ENCODE data around the gene NR5A2. TPM values are rescaled to one million over a fixed set of nuclear protein-coding genes. Genes with fewer than 3 reads are reported as not detected.
A peak's percentile ranks its signal among the peaks of the same experiment; 100 is the strongest.

NR5A2 gene
- polyA plus RNA-seq, 3 donors = 0.03 to 0.31 TPM; not detected in 1

DNA sequence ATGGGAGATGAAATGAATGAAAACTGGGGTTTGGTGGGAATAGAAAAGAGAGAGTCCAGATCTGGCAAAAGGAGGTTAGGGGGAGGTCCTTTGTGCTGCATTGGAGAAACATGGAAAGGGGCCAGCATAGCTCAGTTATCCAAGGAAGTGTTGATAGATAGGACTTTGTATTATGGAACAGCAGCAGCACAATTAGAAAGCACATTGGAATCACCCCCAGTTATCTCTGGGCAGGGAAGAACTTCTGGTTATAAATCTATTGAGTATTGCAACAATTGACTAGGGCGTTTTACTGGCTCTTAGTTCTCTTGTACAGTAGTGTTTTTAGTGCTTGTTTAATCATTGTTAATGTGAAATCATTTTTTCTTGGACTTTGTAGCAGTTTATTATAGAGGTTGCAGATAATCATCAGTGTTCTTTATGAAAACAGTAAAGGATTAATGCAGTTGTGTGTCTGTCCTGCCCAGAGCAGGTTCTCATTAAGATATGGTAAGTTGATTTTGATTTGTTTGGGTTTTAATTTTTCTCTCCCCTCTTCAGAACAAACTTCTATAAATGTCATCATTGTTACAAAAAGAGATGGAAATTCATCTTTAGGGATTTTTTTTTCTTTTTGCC lies 76.6 kb downstream of the NR5A2 start:
- Mint-ChIP-seq H3K27me3 (ENCODE audit: low read depth in 3 of 3) (peaks cover 0 to 2% (median 1%) of the 10 kb centered on the region in 3 donors), H3K4me3 (no peak overlapping the region), H3K9me3 (no peaks in the 10 kb centered on the region), H3K4me1 (peaks cover 8% of the 10 kb centered on the region), H3K36me3 (no peaks in the 10 kb centered on the region), H3K27ac (no peak overlapping the region)
- TF ChIP-seq, protein P1, sequence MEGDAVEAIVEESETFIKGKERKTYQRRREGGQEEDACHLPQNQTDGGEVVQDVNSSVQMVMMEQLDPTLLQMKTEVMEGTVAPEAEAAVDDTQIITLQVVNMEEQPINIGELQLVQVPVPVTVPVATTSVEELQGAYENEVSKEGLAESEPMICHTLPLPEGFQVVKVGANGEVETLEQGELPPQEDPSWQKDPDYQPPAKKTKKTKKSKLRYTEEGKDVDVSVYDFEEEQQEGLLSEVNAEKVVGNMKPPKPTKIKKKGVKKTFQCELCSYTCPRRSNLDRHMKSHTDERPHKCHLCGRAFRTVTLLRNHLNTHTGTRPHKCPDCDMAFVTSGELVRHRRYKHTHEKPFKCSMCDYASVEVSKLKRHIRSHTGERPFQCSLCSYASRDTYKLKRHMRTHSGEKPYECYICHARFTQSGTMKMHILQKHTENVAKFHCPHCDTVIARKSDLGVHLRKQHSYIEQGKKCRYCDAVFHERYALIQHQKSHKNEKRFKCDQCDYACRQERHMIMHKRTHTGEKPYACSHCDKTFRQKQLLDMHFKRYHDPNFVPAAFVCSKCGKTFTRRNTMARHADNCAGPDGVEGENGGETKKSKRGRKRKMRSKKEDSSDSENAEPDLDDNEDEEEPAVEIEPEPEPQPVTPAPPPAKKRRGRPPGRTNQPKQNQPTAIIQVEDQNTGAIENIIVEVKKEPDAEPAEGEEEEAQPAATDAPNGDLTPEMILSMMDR (IDR thresholded peaks at IDR 0.05) = no peak
- H3K4me2 ChIP-seq (replicated peaks; ENCODE audit: extremely low read depth, low read length, poor library complexity, severe bottlenecking) = no peak overlapping the region
- no peak overlapping the region for H3K4me3 ChIP-seq (replicated peaks in 1 of 3; ENCODE audit: low read depth in 2 of 3, low read length in 3 of 3)
- no peak overlapping the region for H2AFZ ChIP-seq (ENCODE audit: insufficient read depth, low read depth, low read length, poor library complexity, severe bottlenecking)
- WGBS (ENCODE audit: insufficient coverage) = 86% methylated on average over 1 of the region's 1 CpG
- H3K4me1 ChIP-seq (ENCODE audit: control insufficient read depth in 1 of 2, insufficient read depth in 2 of 2, low read length in 2 of 2) = no peaks in the 10 kb centered on the region
- no peaks in the 10 kb centered on the region for H3K36me3 ChIP-seq (replicated peaks in 1 of 2; ENCODE audit: control insufficient read depth in 1 of 2, insufficient read depth in 2 of 2, low read length in 2 of 2)
- no peak for DNase-seq
- H4K20me1 ChIP-seq (ENCODE audit: insufficient read depth, low read length) = no peaks in the 10 kb centered on the region
- no peak overlapping the region for H3K27ac ChIP-seq (ENCODE audit: low read depth in 1 of 2, low read length in 2 of 2)
- no peaks in the 10 kb centered on the region for H3K79me2 ChIP-seq (ENCODE audit: insufficient read depth, low read length)
- H3K9me3 ChIP-seq (replicated peaks in 1 of 2; ENCODE audit: control insufficient read depth in 1 of 2, insufficient read depth in 1 of 2, low read length in 2 of 2) = no peaks in the 10 kb centered on the region
- no peaks in the 10 kb centered on the region for H3K27me3 ChIP-seq (ENCODE audit: control insufficient read depth in 2 of 2, insufficient read depth in 2 of 2, low read length in 2 of 2)
- no peak overlapping the region for H3K9ac ChIP-seq (ENCODE audit: insufficient read depth, low read length, poor library complexity, severe bottlenecking)
- intact Hi-C loops (cut with micrococcal nuclease) = no loop called here

DNA sequence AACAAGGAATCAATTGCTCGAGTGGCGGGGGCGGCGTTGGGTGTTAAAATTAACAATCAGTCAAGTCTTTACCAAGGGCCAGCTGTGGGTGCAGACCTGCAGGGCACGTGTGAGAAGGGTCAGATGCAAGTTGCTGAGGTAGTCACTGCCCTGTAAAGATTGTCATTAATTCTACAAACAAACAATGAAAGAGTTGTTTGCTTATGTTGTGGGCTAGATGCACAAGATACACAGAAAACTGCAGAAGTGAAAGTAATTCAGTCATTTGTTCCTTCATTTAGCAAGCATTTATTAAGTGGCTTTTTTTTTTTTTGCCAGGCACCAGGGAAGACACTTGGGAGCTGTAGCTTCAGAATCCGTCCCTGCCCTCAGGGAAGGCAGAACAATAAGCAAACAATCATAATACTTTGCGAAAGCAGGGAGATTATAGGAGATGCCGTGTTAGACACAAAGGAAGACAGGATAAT lies 79.5 kb downstream of the NR5A2 start:
- no peak for DNase-seq
- Histone ChIP-seq H4K20me1 (ENCODE audit: insufficient read depth, low read length) (no peaks in the 10 kb centered on the region), H3K4me2 (replicated peaks; ENCODE audit: extremely low read depth, low read length, poor library complexity, severe bottlenecking) (no peak overlapping the region), H3K4me3 (replicated peaks in 1 of 3; ENCODE audit: low read depth in 2 of 3, low read length in 3 of 3) (no peak overlapping the region), H3K79me2 (ENCODE audit: insufficient read depth, low read length) (no peaks in the 10 kb centered on the region), H2AFZ (ENCODE audit: insufficient read depth, low read depth, low read length, poor library complexity, severe bottlenecking) (no peak overlapping the region), H3K27ac (ENCODE audit: low read depth in 1 of 2, low read length in 2 of 2) (no peak overlapping the region), H3K27me3 (ENCODE audit: control insufficient read depth in 2 of 2, insufficient read depth in 2 of 2, low read length in 2 of 2) (no peaks in the 10 kb centered on the region), H3K9ac (ENCODE audit: insufficient read depth, low read length, poor library complexity, severe bottlenecking) (no peak overlapping the region), H3K36me3 (replicated peaks in 1 of 2; ENCODE audit: control insufficient read depth in 1 of 2, insufficient read depth in 2 of 2, low read length in 2 of 2) (no peaks in the 10 kb centered on the region), H3K4me1 (ENCODE audit: control insufficient read depth in 1 of 2, insufficient read depth in 2 of 2, low read length in 2 of 2) (no peaks in the 10 kb centered on the region), H3K9me3 (replicated peaks in 1 of 2; ENCODE audit: control insufficient read depth in 1 of 2, insufficient read depth in 1 of 2, low read length in 2 of 2) (no peaks in the 10 kb centered on the region)
- Mint-ChIP-seq H3K4me1 (peaks cover 8% of the 10 kb centered on the region), H3K9me3 (no peaks in the 10 kb centered on the region), H3K27ac (peak overlapping the region in 1 of 7 donors; percentile 29), H3K27me3 (ENCODE audit: low read depth in 3 of 3) (peaks cover 2 to 3% (median 2%) of the 10 kb centered on the region in 3 donors), H3K36me3 (no peaks in the 10 kb centered on the region), H3K4me3 (no peak overlapping the region)
- intact Hi-C loops (cut with micrococcal nuclease) = no loop called here
- WGBS (ENCODE audit: insufficient coverage) = 60% methylated on average over 2 of the region's 8 CpGs
- TF ChIP-seq, protein P1 (IDR thresholded peaks at IDR 0.05) = no peak
